GM10266 (cell line): ENCODE results near the gene CNOT3.

ENCODE experiments used
- DNase-seq: peaks from one replicate; pipeline ENCODE4 v3.0.0; 2012; ENCODE audit errors: extremely low spot score
- CTCF ChIP-seq: IDR thresholded peaks from 2 replicates; pipeline ENCODE4 v1.5.1; 2012; ENCODE audit warnings: mild to moderate bottlenecking, low read depth; ENCODE audit not compliant: control insufficient read depth, insufficient read depth; ENCODE audit errors: missing control alignments

CNOT3 gene

GRCh38 chr19:54125713-54126112 lies 11.8 kb upstream of the CNOT3 start:
- TF ChIP-seq CTCF, result no peak
- DNase-seq, result no peak

- DNase-seq, result no peak
- TF ChIP-seq CTCF, result no peak
Measured at GRCh38 chr19:54127688-54128440, 9.7 kb upstream of the CNOT3 start.

- DNase-seq, result no peak
- TF ChIP-seq CTCF, result no peak
Measured at GRCh38 chr19:54128441-54128725, 9.2 kb upstream of the CNOT3 start.

GRCh38 chr19:54128796-54129616 lies 8.6 kb upstream of the CNOT3 start:
- no peak for DNase-seq
- TF ChIP-seq CTCF, result no peak

GRCh38 chr19:54129617-54129996 lies 8.0 kb upstream of the CNOT3 start:
- no peak for TF ChIP-seq CTCF
- no peak for DNase-seq

- TF ChIP-seq CTCF, result no peak
- DNase-seq, result no peak
Measured at GRCh38 chr19:54133312-54133956, 4.1 kb upstream of the CNOT3 start.
